Left ventricle myocardium inferior (tissue), 1 donor: ENCODE data around the gene C1orf21. TPM values are rescaled to one million over a fixed set of nuclear protein-coding genes. Genes with fewer than 3 reads are reported as not detected.

Experiments used
- DNase-seq: peaks from one replicate; pipeline ENCODE4 v3.0.0-alpha.2; 2020
- H3K27ac ChIP-seq: fragments of 200-600 bp; replicated peaks from 2 replicates; pipeline ENCODE4 v1.8.0; 2021
- H3K27me3 ChIP-seq: fragments of 200-600 bp; 2 replicates; pipeline ENCODE4 v1.8.0; 2021; ENCODE audit warnings: low read depth
- H3K36me3 ChIP-seq: fragments of 200-600 bp; 2 replicates; pipeline ENCODE4 v1.8.0; 2021
- H3K4me1 ChIP-seq: fragments of 200-600 bp; 2 replicates; pipeline ENCODE4 v1.8.0; 2021
- H3K4me3 ChIP-seq: fragments of 200-600 bp; 2 replicates; pipeline ENCODE4 v1.8.0; 2021; ENCODE audit warnings: mild to moderate bottlenecking, moderate library complexity
- H3K9me3 ChIP-seq: fragments of 200-600 bp; replicated peaks from 2 replicates; pipeline ENCODE4 v1.8.0; 2021
- intact Hi-C: fragments of 100-400 bp; cut with micrococcal nuclease; formaldehyde crosslinking; loops from one replicate; pipeline ENCODE4 v1.11.0; 2022
- total RNA-seq: library from RNA; stranded (reverse); fragmentation: NEBNext Ultra II Directional; extraction: Animal tissue kit (Norgen Biotek cat#: 25700); gene quantifications from one replicate; pipeline ENCODE4 v1.2.1, GENCODE V29; 2021
- TF ChIP-seq, protein P1 (sequence below): fragments of 200-600 bp; IDR thresholded peaks from 2 replicates; pipeline ENCODE4 v1.8.0; 2021; ENCODE audit warnings: antibody characterized with exemption, mild to moderate bottlenecking, borderline replicate concordance
- donor health status: DM: no; HTN: yes; CAD: no; lungs with severe emphysema.

Gene C1orf21
- total RNA-seq, 1 donor from 2014 or later, result 79.9 TPM

DNA sequence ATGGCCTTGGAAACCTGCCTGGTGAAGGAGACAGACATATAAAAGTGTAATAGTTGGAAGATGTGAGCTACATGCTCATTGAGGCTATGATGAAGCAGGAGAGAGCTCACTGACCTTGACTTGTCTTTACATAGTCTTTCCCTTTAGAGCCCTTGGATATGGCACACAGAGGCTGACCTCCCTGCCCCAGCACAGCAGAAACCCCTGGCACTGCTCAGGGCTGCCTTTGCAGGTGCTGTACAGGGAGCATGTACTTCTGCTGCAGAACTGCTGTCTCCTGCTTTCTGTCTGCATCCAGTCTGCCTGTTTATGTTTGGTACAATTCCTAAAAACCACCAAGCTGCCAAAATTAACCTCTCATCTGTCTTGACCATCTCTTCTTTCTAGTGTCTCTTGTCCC is 80.5 kb downstream of the C1orf21 start:
- peak overlapping the region; percentile 11 for H3K27ac ChIP-seq
- intact Hi-C loops, result no loop called here

GRCh38 chr1:184469396-184469795 is 82.6 kb downstream of the C1orf21 start:
- H3K4me3 ChIP-seq, result no peak overlapping the region
- peaks cover 17% of the 10 kb centered on the region for H3K9me3 ChIP-seq
- DNase-seq, result no peak
- intact Hi-C loops, result no loop called here
- H3K4me1 ChIP-seq, result peaks cover 70% of the 10 kb centered on the region
- no peak overlapping the region for H3K27ac ChIP-seq
- TF ChIP-seq, protein P1, sequence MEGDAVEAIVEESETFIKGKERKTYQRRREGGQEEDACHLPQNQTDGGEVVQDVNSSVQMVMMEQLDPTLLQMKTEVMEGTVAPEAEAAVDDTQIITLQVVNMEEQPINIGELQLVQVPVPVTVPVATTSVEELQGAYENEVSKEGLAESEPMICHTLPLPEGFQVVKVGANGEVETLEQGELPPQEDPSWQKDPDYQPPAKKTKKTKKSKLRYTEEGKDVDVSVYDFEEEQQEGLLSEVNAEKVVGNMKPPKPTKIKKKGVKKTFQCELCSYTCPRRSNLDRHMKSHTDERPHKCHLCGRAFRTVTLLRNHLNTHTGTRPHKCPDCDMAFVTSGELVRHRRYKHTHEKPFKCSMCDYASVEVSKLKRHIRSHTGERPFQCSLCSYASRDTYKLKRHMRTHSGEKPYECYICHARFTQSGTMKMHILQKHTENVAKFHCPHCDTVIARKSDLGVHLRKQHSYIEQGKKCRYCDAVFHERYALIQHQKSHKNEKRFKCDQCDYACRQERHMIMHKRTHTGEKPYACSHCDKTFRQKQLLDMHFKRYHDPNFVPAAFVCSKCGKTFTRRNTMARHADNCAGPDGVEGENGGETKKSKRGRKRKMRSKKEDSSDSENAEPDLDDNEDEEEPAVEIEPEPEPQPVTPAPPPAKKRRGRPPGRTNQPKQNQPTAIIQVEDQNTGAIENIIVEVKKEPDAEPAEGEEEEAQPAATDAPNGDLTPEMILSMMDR, result no peak
- H3K36me3 ChIP-seq, result peaks cover under 1% of the 10 kb centered on the region
- no peaks in the 10 kb centered on the region for H3K27me3 ChIP-seq

More for the DNA sequence above, 80.5 kb downstream of the C1orf21 start:
- H3K9me3 ChIP-seq, result no peaks in the 10 kb centered on the region
- TF ChIP-seq, protein P1, result no peak
- no peaks in the 10 kb centered on the region for H3K27me3 ChIP-seq
- H3K4me1 ChIP-seq, result peaks cover 72% of the 10 kb centered on the region
- H3K36me3 ChIP-seq, result no peaks in the 10 kb centered on the region
- no peak for DNase-seq
- H3K4me3 ChIP-seq, result no peak overlapping the region

DNA sequence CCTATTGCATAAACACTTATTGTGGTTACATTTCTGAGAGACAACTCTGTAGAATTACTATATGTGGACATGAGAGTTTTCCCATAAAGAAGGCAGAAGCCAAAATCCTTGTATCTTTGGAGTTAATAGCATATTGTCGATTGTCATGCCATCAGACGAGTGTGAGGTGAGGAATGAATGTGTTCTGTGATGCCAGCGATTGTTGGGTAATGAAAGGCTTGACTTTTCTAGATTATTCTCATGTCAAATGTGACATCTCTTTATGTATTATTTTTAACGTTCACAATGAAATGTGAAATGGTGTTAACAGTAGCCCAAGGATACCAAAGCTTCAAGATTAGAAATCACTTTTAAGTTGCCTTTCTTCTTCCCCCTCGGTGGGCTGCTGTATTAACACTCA is 84.9 kb downstream of the C1orf21 start:
- peaks cover 56% of the 10 kb centered on the region for H3K4me1 ChIP-seq

GRCh38 chr1:184472136-184472535 is 85.3 kb downstream of the C1orf21 start:
- Histone ChIP-seq H3K4me1 (peaks cover 54% of the 10 kb centered on the region), H3K27ac (peak overlapping the region; percentile 46), H3K36me3 (peaks cover 12% of the 10 kb centered on the region), H3K27me3 (no peaks in the 10 kb centered on the region), H3K4me3 (no peak overlapping the region), H3K9me3 (peaks cover 26% of the 10 kb centered on the region)
- TF ChIP-seq, protein P1, result no peak
- no peak for DNase-seq
- intact Hi-C loops, result no loop called here

More for the DNA sequence above, 84.9 kb downstream of the C1orf21 start:
- no peak for DNase-seq
- TF ChIP-seq, protein P1, result no peak
- H3K9me3 ChIP-seq, result peaks cover 26% of the 10 kb centered on the region
- peak overlapping the region; percentile 46 for H3K27ac ChIP-seq
- H3K4me3 ChIP-seq, result no peak overlapping the region
- H3K36me3 ChIP-seq, result peaks cover 8% of the 10 kb centered on the region
- intact Hi-C loops, result no loop called here
- H3K27me3 ChIP-seq, result no peaks in the 10 kb centered on the region

DNA sequence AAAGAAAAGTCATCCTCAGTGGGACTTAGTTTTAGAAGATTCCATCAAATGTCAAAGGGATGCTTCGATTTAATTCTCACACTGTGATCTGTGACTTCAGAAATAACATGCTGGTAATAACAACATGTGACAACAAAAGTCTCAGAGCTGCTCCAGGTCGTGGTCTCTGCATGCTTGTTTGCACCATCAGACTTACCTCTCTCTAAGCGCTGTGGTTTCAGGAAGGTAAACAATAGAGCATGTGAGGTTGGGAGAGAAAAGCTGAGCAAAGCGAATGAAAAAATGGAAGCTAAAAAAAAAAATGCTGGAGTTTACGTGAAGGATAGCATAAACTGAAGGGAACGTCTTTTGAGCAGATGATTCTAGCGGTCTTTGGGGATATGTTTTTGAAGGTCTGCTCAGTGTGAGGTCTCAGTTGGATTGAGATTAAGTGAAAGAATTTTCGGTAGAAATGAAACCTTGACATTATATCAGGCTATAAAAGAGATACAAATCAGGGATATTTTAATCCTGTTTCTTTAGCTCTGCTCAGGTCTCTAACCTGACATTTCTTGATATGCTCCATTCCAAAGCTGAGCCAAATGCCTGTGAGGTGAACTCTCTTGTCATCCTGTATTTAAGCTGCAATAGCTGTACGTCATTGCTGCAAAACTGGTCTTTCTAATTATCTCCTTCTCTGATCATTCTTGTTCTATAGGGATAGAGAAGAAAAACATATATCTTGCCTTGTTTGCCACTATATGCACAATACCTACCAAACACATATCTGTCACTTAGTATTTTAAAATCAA is 86.5 kb downstream of the C1orf21 start:
- peaks cover 26% of the 10 kb centered on the region for H3K9me3 ChIP-seq
- peak overlapping the region; percentile 46 for H3K27ac ChIP-seq
- peaks cover 44% of the 10 kb centered on the region for H3K4me1 ChIP-seq
- no peaks in the 10 kb centered on the region for H3K27me3 ChIP-seq
- H3K36me3 ChIP-seq, result peaks cover 24% of the 10 kb centered on the region
- TF ChIP-seq, protein P1, result no peak
- no peak overlapping the region for H3K4me3 ChIP-seq
- intact Hi-C loops, result no loop called here
- DNase-seq, result no peak
